Vagina (tissue), 2 donors: ENCODE measurements around the gene PTPRD.

Experiments
- CTCF ChIP-seq, 3 experiments: fragments of 450-650 bp in 2 of 3; fragments of 200-600 bp in 1 of 3; sonication (generic) in 1 of 3; IDR thresholded peaks; one replicate each; pipeline ENCODE4 v1.5.1; 2017 to 2019; ENCODE audit warnings: antibody characterized with exemption in 3 of 3, mild to moderate bottlenecking in 2 of 3, moderate library complexity in 2 of 3
- POLR2A ChIP-seq, 2 donors: fragments of 450-650 bp; IDR thresholded peaks; one replicate each; pipeline ENCODE4 v1.6.1; 2017; ENCODE audit warnings: antibody characterized with exemption in 2 of 2, mild to moderate bottlenecking in 2 of 2, moderate library complexity in 2 of 2
- POLR2AphosphoS5 ChIP-seq, 2 donors: sonication (generic); formaldehyde crosslinking; IDR thresholded peaks; one replicate each; pipeline ENCODE4 v1.9.0; 2017; ENCODE audit warnings: antibody characterized with exemption in 2 of 2, mild to moderate bottlenecking in 2 of 2, low read depth in 1 of 2; ENCODE audit not compliant: insufficient read depth in 1 of 2

- TF ChIP-seq CTCF (IDR thresholded peaks at IDR 0.05), result no peak
- no peak for TF ChIP-seq POLR2A (IDR thresholded peaks at IDR 0.05)
- no peak for TF ChIP-seq POLR2AphosphoS5 (IDR thresholded peaks at IDR 0.05; ENCODE audit: insufficient read depth in 1 of 2, low read depth in 1 of 2)
Measured at GRCh38 chr9:9621355-9621940, 991.4 kb downstream of the PTPRD start.
